Hepatocyte (in vitro differentiated cells): Measurements from ENCODE around the gene CHST4. TPM values are rescaled to one million over a fixed set of nuclear protein-coding genes. Genes with fewer than 3 reads are reported as not detected.

Source experiments
- DNase-seq: peaks from one replicate; pipeline ENCODE4 v3.0.0-alpha.2; 2016; ENCODE audit warnings: low spot score
- H2AFZ ChIP-seq: fragments of 200-600 bp; sonication (generic); 2 replicates; pipeline ENCODE4 v1.6.0; 2016; ENCODE audit warnings: antibody characterized with exemption, mild to moderate bottlenecking
- H3K27ac ChIP-seq: fragments of 200-600 bp; sonication (generic); 2 replicates; pipeline ENCODE4 v1.5.1; 2016; ENCODE audit warnings: mild to moderate bottlenecking
- H3K27me3 ChIP-seq: fragments of 200-600 bp; sonication (generic); 2 replicates; pipeline ENCODE4 v1.6.1; 2016
- H3K36me3 ChIP-seq: fragments of 200-600 bp; sonication (generic); replicated peaks from 2 replicates; pipeline ENCODE4 v1.5.1; 2016; ENCODE audit warnings: low read depth; ENCODE audit not compliant: insufficient read depth
- H3K4me1 ChIP-seq: fragments of 200-600 bp; sonication (generic); 2 replicates; pipeline ENCODE4 v1.5.1; 2016; ENCODE audit warnings: mild to moderate bottlenecking, moderate library complexity; ENCODE audit not compliant: insufficient read depth
- H3K4me2 ChIP-seq: fragments of 200-600 bp; sonication (generic); 2 replicates; pipeline ENCODE4 v1.6.0; 2016
- H3K4me3 ChIP-seq: fragments of 200-600 bp; sonication (generic); 2 replicates; pipeline ENCODE4 v1.5.1; 2016; ENCODE audit warnings: mild to moderate bottlenecking
- H3K79me2 ChIP-seq: fragments of 200-600 bp; sonication (generic); 2 replicates; pipeline ENCODE4 v1.6.0; 2017; ENCODE audit warnings: mild to moderate bottlenecking
- H3K9me2 ChIP-seq: fragments of 200-600 bp; sonication (generic); replicated peaks from 2 replicates; pipeline ENCODE4 v1.6.0; 2017; ENCODE audit warnings: mild to moderate bottlenecking; ENCODE audit not compliant: insufficient read depth
- H3K9me3 ChIP-seq: fragments of 200-600 bp; sonication (generic); 2 replicates; pipeline ENCODE4 v1.5.1; 2016; ENCODE audit warnings: low read depth, mild to moderate bottlenecking
- H4K20me1 ChIP-seq: fragments of 200-600 bp; sonication (generic); 2 replicates; pipeline ENCODE4 v1.6.0; 2016; ENCODE audit warnings: mild to moderate bottlenecking; ENCODE audit not compliant: insufficient read depth, poor library complexity, severe bottlenecking
- CTCF ChIP-seq: fragments of 200-600 bp; sonication (generic); IDR thresholded peaks from 2 replicates; pipeline ENCODE4 v1.5.1; 2016; ENCODE audit warnings: antibody characterized with exemption, mild to moderate bottlenecking; ENCODE audit not compliant: poor library complexity
- EZH2 ChIP-seq: fragments of 200-600 bp; sonication (generic); IDR thresholded peaks from 2 replicates; pipeline ENCODE4 v1.6.1; 2016; ENCODE audit warnings: antibody characterized with exemption, mild to moderate bottlenecking, borderline replicate concordance
- EZH2phosphoT487 ChIP-seq: fragments of 200-600 bp; sonication (generic); IDR thresholded peaks from one replicate; pipeline ENCODE4 v1.6.1; 2018; ENCODE audit warnings: antibody characterized with exemption, mild to moderate bottlenecking, low read depth, moderate library complexity; ENCODE audit not compliant: unreplicated experiment, severe bottlenecking
- WGBS: methylation state at CpG from one replicate; pipeline ENCODE4 v1.1.6; 2016; ENCODE audit warnings: low lambda C conversion rate; ENCODE audit errors: missing lambda C conversion rate; 5-methylcytosine and 5-hydroxymethylcytosine counted together
- polyA plus RNA-seq: library from polyadenylated mRNA; unstranded; fragments of >200 nt; fragmentation: Nextera tagmentation; extraction: Ambion mirVana; gene quantifications from 2 replicates; pipeline ENCODE4 v1.2.1, GENCODE V29; 2016
- total RNA-seq: library from RNA; depleted of rRNA; stranded (reverse); fragments of >200 nt; gene quantifications from 2 replicates; pipeline ENCODE4 v1.2.3, GENCODE V29; 2014

The CHST4 gene
- total and polyA plus RNA-seq, 2 experiments from 2014 or later: 0.06 to 0.10 TPM

- Histone ChIP-seq H3K36me3 (no peaks in the 10 kb centered on the region), H2AFZ (no peak overlapping the region), H3K4me2 (no peak overlapping the region), H3K27ac (no peak overlapping the region), H4K20me1 (no peaks in the 10 kb centered on the region), H3K4me1 (no peaks in the 10 kb centered on the region), H3K27me3 (no peaks in the 10 kb centered on the region), H3K4me3 (no peak overlapping the region), H3K9me2 (no peaks in the 10 kb centered on the region), H3K79me2 (no peaks in the 10 kb centered on the region), H3K9me3 (no peaks in the 10 kb centered on the region)
- no peak for DNase-seq
- TF ChIP-seq EZH2: no peak
- TF ChIP-seq EZH2phosphoT487: no peak
- no peak for TF ChIP-seq CTCF
- WGBS: 0% methylated on average over 1 of the region's 1 CpG
These were observed 12.9 kb upstream of the CHST4 start for GRCh38 chr16:71513302-71513701.

GRCh38 chr16:71514476-71514875 is 11.8 kb upstream of the CHST4 start:
- 86% methylated on average over 7 of the region's 7 CpGs for WGBS
- no peak overlapping the region for H3K27ac ChIP-seq
- H2AFZ ChIP-seq: no peak overlapping the region

GRCh38 chr16:71515026-71515425 is 11.2 kb upstream of the CHST4 start:
- Histone ChIP-seq H3K79me2 (no peaks in the 10 kb centered on the region), H3K4me3 (no peak overlapping the region), H2AFZ (no peak overlapping the region), H3K9me3 (no peaks in the 10 kb centered on the region), H3K27me3 (no peaks in the 10 kb centered on the region), H3K4me1 (no peaks in the 10 kb centered on the region), H4K20me1 (no peaks in the 10 kb centered on the region), H3K36me3 (no peaks in the 10 kb centered on the region), H3K27ac (no peak overlapping the region), H3K9me2 (no peaks in the 10 kb centered on the region), H3K4me2 (no peak overlapping the region)
- no peak for DNase-seq
- WGBS: 87% methylated on average over 3 of the region's 3 CpGs
- TF ChIP-seq EZH2 (no peak), CTCF (no peak), EZH2phosphoT487 (no peak)

More at GRCh38 chr16:71514476-71514875, 11.8 kb upstream of the CHST4 start:
- no peaks in the 10 kb centered on the region for H3K36me3 ChIP-seq
- H3K4me3 ChIP-seq: no peak overlapping the region
- no peaks in the 10 kb centered on the region for H3K9me2 ChIP-seq
- no peaks in the 10 kb centered on the region for H3K9me3 ChIP-seq
- no peaks in the 10 kb centered on the region for H4K20me1 ChIP-seq
- H3K4me1 ChIP-seq: no peaks in the 10 kb centered on the region
- DNase-seq: no peak
- TF ChIP-seq EZH2 (no peak), EZH2phosphoT487 (no peak), CTCF (no peak)
- H3K79me2 ChIP-seq: no peaks in the 10 kb centered on the region
- no peak overlapping the region for H3K4me2 ChIP-seq
- no peaks in the 10 kb centered on the region for H3K27me3 ChIP-seq

- Histone ChIP-seq H3K27ac (no peak overlapping the region), H4K20me1 (no peaks in the 10 kb centered on the region)
These were observed 5.7 kb upstream of the CHST4 start for GRCh38 chr16:71520550-71520949.

More at GRCh38 chr16:71520550-71520949, 5.7 kb upstream of the CHST4 start:
- H3K4me1 ChIP-seq: no peaks in the 10 kb centered on the region
- TF ChIP-seq EZH2phosphoT487 (no peak), CTCF (no peak), EZH2 (no peak)
- no peaks in the 10 kb centered on the region for H3K9me2 ChIP-seq
- no peaks in the 10 kb centered on the region for H3K36me3 ChIP-seq
- DNase-seq: no peak
- no peak overlapping the region for H3K4me3 ChIP-seq
- H3K4me2 ChIP-seq: no peak overlapping the region
- H3K9me3 ChIP-seq: no peaks in the 10 kb centered on the region
- no peaks in the 10 kb centered on the region for H3K79me2 ChIP-seq
- 57% methylated on average over 3 of the region's 3 CpGs for WGBS
- H3K27me3 ChIP-seq: peaks cover 17% of the 10 kb centered on the region
- H2AFZ ChIP-seq: no peak overlapping the region
